Fibroblast of lung (primary cell): ENCODE results near the gene ANXA4.

ENCODE experiments used
- CTCF ChIP-seq, 2 donors: IDR thresholded peaks in 1 of 2; conservative IDR thresholded peaks in 1 of 2; 1 replicate in 1 of 2; 2 replicates in 1 of 2; pipeline ENCODE4 v1.5.1; 2011 to 2012; ENCODE audit warnings: low read length in 2 of 2, control low read depth in 1 of 2, inconsistent platforms in 1 of 2, low read depth in 1 of 2, mild to moderate bottlenecking in 1 of 2
- EZH2 ChIP-seq: IDR thresholded peaks from 2 replicates; pipeline ENCODE4 v1.5.1; 2012; ENCODE audit warnings: low read length, control low read depth, mild to moderate bottlenecking; ENCODE audit errors: missing control alignments

DNA sequence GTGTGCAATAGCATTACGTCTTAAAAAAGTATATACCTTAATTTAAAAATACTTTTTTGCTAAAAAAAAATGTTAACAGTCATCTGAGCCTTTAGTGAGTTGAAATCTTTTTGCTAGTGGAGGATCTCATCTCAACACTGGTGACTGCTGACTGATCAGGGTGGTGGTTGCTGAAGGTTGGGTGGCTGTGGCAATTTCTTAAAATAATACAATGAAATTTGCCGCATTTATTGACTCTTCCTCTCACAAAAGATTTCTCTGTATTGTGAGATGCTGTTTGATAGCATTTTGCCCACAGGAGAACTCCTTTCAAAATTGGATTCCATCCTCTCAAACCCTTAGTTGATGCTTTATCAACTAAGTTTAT is 46.1 kb upstream of the ANXA4 start:
- no peak for TF ChIP-seq EZH2
- TF ChIP-seq CTCF (conservative IDR thresholded peaks at IDR 0.05 in 1 of 2, IDR thresholded peaks at IDR 0.05 in 1 of 2; ENCODE audit: low read depth in 1 of 2, low read length in 2 of 2) = no peak
